Measurements from ENCODE around the gene WDR55. TPM values are rescaled to one million over a fixed set of nuclear protein-coding genes. Genes with fewer than 3 reads are reported as not detected.

The WDR55 gene
- total and polyA plus RNA-seq, 2 of the 8 experiments (the other 6 are each of a cell fraction or from before 2014, with no cell fraction given) = 15.3 to 22.7 TPM

DNA sequence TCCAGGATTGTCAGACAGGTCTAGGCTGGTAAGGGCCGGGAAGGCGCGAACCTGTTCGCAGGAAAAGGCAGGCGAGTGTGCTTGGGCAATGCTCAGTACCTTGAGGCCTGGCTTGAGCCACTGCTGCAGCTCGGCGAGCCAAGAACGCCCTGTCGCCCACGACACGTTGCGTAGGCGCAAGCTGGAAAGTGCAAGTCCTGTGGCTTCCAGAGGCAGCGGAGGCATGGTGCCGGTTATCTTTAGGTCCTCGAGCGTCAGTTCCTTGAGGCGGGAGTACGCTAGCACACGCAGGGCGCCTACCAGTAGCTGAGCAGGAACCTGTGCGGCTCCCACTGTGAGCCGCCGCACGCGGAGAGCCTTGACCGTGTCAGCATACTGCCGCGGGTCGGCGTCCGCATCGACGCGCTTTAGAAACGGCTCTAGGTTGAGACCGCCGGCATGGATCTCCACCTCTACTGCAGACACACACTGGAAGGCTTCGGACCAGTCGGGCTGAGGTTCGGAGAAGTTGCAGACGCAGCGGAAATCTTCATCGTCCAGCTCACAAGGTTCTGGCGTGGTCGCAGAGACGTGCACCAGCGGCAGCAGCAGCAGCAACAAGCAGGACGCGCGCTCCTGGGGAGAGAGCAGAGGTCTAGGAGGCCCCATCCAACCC is 32.2 kb upstream of the WDR55 start (continued):
- TF ChIP-seq, protein P1, sequence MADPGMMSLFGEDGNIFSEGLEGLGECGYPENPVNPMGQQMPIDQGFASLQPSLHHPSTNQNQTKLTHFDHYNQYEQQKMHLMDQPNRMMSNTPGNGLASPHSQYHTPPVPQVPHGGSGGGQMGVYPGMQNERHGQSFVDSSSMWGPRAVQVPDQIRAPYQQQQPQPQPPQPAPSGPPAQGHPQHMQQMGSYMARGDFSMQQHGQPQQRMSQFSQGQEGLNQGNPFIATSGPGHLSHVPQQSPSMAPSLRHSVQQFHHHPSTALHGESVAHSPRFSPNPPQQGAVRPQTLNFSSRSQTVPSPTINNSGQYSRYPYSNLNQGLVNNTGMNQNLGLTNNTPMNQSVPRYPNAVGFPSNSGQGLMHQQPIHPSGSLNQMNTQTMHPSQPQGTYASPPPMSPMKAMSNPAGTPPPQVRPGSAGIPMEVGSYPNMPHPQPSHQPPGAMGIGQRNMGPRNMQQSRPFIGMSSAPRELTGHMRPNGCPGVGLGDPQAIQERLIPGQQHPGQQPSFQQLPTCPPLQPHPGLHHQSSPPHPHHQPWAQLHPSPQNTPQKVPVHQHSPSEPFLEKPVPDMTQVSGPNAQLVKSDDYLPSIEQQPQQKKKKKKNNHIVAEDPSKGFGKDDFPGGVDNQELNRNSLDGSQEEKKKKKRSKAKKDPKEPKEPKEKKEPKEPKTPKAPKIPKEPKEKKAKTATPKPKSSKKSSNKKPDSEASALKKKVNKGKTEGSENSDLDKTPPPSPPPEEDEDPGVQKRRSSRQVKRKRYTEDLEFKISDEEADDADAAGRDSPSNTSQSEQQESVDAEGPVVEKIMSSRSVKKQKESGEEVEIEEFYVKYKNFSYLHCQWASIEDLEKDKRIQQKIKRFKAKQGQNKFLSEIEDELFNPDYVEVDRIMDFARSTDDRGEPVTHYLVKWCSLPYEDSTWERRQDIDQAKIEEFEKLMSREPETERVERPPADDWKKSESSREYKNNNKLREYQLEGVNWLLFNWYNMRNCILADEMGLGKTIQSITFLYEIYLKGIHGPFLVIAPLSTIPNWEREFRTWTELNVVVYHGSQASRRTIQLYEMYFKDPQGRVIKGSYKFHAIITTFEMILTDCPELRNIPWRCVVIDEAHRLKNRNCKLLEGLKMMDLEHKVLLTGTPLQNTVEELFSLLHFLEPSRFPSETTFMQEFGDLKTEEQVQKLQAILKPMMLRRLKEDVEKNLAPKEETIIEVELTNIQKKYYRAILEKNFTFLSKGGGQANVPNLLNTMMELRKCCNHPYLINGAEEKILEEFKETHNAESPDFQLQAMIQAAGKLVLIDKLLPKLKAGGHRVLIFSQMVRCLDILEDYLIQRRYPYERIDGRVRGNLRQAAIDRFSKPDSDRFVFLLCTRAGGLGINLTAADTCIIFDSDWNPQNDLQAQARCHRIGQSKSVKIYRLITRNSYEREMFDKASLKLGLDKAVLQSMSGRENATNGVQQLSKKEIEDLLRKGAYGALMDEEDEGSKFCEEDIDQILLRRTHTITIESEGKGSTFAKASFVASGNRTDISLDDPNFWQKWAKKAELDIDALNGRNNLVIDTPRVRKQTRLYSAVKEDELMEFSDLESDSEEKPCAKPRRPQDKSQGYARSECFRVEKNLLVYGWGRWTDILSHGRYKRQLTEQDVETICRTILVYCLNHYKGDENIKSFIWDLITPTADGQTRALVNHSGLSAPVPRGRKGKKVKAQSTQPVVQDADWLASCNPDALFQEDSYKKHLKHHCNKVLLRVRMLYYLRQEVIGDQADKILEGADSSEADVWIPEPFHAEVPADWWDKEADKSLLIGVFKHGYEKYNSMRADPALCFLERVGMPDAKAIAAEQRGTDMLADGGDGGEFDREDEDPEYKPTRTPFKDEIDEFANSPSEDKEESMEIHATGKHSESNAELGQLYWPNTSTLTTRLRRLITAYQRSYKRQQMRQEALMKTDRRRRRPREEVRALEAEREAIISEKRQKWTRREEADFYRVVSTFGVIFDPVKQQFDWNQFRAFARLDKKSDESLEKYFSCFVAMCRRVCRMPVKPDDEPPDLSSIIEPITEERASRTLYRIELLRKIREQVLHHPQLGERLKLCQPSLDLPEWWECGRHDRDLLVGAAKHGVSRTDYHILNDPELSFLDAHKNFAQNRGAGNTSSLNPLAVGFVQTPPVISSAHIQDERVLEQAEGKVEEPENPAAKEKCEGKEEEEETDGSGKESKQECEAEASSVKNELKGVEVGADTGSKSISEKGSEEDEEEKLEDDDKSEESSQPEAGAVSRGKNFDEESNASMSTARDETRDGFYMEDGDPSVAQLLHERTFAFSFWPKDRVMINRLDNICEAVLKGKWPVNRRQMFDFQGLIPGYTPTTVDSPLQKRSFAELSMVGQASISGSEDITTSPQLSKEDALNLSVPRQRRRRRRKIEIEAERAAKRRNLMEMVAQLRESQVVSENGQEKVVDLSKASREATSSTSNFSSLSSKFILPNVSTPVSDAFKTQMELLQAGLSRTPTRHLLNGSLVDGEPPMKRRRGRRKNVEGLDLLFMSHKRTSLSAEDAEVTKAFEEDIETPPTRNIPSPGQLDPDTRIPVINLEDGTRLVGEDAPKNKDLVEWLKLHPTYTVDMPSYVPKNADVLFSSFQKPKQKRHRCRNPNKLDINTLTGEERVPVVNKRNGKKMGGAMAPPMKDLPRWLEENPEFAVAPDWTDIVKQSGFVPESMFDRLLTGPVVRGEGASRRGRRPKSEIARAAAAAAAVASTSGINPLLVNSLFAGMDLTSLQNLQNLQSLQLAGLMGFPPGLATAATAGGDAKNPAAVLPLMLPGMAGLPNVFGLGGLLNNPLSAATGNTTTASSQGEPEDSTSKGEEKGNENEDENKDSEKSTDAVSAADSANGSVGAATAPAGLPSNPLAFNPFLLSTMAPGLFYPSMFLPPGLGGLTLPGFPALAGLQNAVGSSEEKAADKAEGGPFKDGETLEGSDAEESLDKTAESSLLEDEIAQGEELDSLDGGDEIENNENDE (IDR thresholded peaks at IDR 0.05; ENCODE audit: insufficient replicate concordance, low read length) = no peak
- TF ChIP-seq, protein P2, sequence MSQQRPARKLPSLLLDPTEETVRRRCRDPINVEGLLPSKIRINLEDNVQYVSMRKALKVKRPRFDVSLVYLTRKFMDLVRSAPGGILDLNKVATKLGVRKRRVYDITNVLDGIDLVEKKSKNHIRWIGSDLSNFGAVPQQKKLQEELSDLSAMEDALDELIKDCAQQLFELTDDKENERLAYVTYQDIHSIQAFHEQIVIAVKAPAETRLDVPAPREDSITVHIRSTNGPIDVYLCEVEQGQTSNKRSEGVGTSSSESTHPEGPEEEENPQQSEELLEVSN (IDR thresholded peaks at IDR 0.05) = no peak
- no peak for TF ChIP-seq JUND (IDR thresholded peaks at IDR 0.05; ENCODE audit: low read length)
- no peak for TF ChIP-seq POU5F1 (IDR thresholded peaks at IDR 0.05; ENCODE audit: low read depth, low read length)
- TF ChIP-seq RXRA (IDR thresholded peaks at IDR 0.05; ENCODE audit: insufficient read depth, low read depth, low read length) = no peak
- TF ChIP-seq SIRT6 (IDR thresholded peaks at IDR 0.05; ENCODE audit: low read length) = no peak
- TF ChIP-seq PHF8 (conservative IDR thresholded peaks at IDR 0.05; ENCODE audit: low read depth, low read length) = no peak
- TF ChIP-seq TBP (IDR thresholded peaks at IDR 0.05; ENCODE audit: low read depth, low read length) = no peak
- TF ChIP-seq BRCA1 (IDR thresholded peaks at IDR 0.05; ENCODE audit: low read depth, low read length) = no peak
- no peak for TF ChIP-seq TAF1 (IDR thresholded peaks at IDR 0.05; ENCODE audit: low read depth, low read length)
- no peak for TF ChIP-seq EGR1 (IDR thresholded peaks at IDR 0.05; ENCODE audit: borderline replicate concordance, low read depth, low read length)

Data from H1 (cell line).